Loucy (cell line): ENCODE data around the gene MYL11.

Experiments
- CTCF ChIP-seq: fragments of 200-600 bp; sonication (generic); conservative IDR thresholded peaks from 2 replicates; pipeline ENCODE4 v1.5.1; 2014; ENCODE audit warnings: mild to moderate bottlenecking, antibody characterized with exemption, low read length
- EZH2phosphoT487 ChIP-seq: fragments of 200-600 bp; IDR thresholded peaks from 2 replicates; pipeline ENCODE4 v1.6.1; 2018; ENCODE audit warnings: antibody characterized with exemption, mild to moderate bottlenecking, moderate library complexity, borderline replicate concordance

- TF ChIP-seq CTCF: no peak
- no peak for TF ChIP-seq EZH2phosphoT487
Observed at GRCh38 chr16:30352488-30353401, 21.9 kb upstream of the MYL11 start.
